ENCODE results near the gene EAF2. TPM values are rescaled to one million over a fixed set of nuclear protein-coding genes. Genes with fewer than 3 reads are reported as not detected.

Gene EAF2
- total RNA-seq, 1 donor from 2014 or later, result 7.2 TPM

Other genes with a start within 250 kb of the EAF2 start
- 0.13 TPM for gene FBXO40, start 241.8 kb upstream of the EAF2 start, total RNA-seq
- 82.1 TPM for gene HCLS1, start 174.3 kb upstream of the EAF2 start, total RNA-seq
- 56.5 TPM for gene GOLGB1, start 85.5 kb upstream of the EAF2 start, total RNA-seq
- gene IQCB1, start 149 bp upstream of the EAF2 start, total RNA-seq, result 12.5 TPM
- gene SLC15A2, start 59.2 kb downstream of the EAF2 start, total RNA-seq, result 1.2 TPM
- not detected for gene ILDR1, start 187.0 kb downstream of the EAF2 start, total RNA-seq
- 15.4 TPM for gene CD86, start 220.2 kb downstream of the EAF2 start, total RNA-seq

Data from mesenteric fat pad (tissue), 1 donor.